A172 (cell line): ENCODE data around the gene CST8. TPM values are rescaled to one million over a fixed set of nuclear protein-coding genes. Genes with fewer than 3 reads are reported as not detected.
"Not testable (repeated sequence)": the region's sequence is repeated elsewhere in the genome, so short reads cannot be mapped to it uniquely, and the experiment has no call there.

Source experiments
- DNase-seq: peaks from one replicate; pipeline ENCODE4 v3.0.0-alpha.2; 2015; ENCODE audit warnings: low spot score
- total RNA-seq: library from RNA; depleted of rRNA; stranded (reverse); fragments of >200 nt; shearing (Covaris generic); gene quantifications from 2 replicates; pipeline ENCODE4 v1.2.3, GENCODE V29; 2014; rRNA removed

The CST8 gene
- not detected in 2 replicates for total RNA-seq

GRCh38 chr20:23490817-23491216 lies at the start of gene CST8:
Gene CST8, plus strand, starts transcription at chr20:23491117. Its CDS starts 551 bp downstream, at chr20:23491668.
- DNase-seq, result no peak

GRCh38 chr20:23441850-23442313 lies 49.0 kb upstream of the CST8 start:
- peak; percentile 71 for DNase-seq

- DNase-seq, result no peak
These were observed 48.5 kb upstream of the CST8 start for GRCh38 chr20:23442436-23442835.

- DNase-seq, result no peak
These were observed 46.1 kb upstream of the CST8 start for GRCh38 chr20:23444859-23445258.

GRCh38 chr20:23445596-23446217 lies 45.2 kb upstream of the CST8 start:
- peak; percentile 63 for DNase-seq

GRCh38 chr20:23446505-23446904 lies 44.4 kb upstream of the CST8 start:
- no peak for DNase-seq

GRCh38 chr20:23448167-23448566 lies 42.8 kb upstream of the CST8 start:
- DNase-seq, result no peak

- DNase-seq, result no peak
These were observed 41.5 kb upstream of the CST8 start for GRCh38 chr20:23449421-23449820.

GRCh38 chr20:23450877-23451276 lies 40.0 kb upstream of the CST8 start:
- DNase-seq, result no peak

- no peak for DNase-seq
These were observed 38.9 kb upstream of the CST8 start for GRCh38 chr20:23451956-23452487.

GRCh38 chr20:23452776-23453175 lies 38.1 kb upstream of the CST8 start, which contains the start of gene CST11:
Gene CST11, minus strand, starts transcription at chr20:23452876. Its CDS starts 65 bp downstream, at chr20:23452811.
- DNase-seq, result no peak

GRCh38 chr20:23453549-23454543 lies 37.1 kb upstream of the CST8 start:
- DNase-seq, result no peak

- no peak for DNase-seq
These were observed 36.1 kb upstream of the CST8 start for GRCh38 chr20:23454816-23455215.

- DNase-seq, result no peak
These were observed 35.3 kb upstream of the CST8 start for GRCh38 chr20:23455639-23456038.

- no peak for DNase-seq
These were observed 34.5 kb upstream of the CST8 start for GRCh38 chr20:23456409-23456808.

- no peak for DNase-seq
These were observed 34.0 kb upstream of the CST8 start for GRCh38 chr20:23456873-23457272.

GRCh38 chr20:23459461-23460150 lies 31.3 kb upstream of the CST8 start:
- DNase-seq, result no peak

- DNase-seq, result no peak
These were observed 29.7 kb upstream of the CST8 start for GRCh38 chr20:23461180-23461579.

- DNase-seq, result not testable (repeated sequence)
These were observed 24.0 kb upstream of the CST8 start for GRCh38 chr20:23466961-23467360.

GRCh38 chr20:23472306-23472705 lies 18.6 kb upstream of the CST8 start:
- not testable (repeated sequence) for DNase-seq

- DNase-seq, result not testable (repeated sequence)
These were observed 17.6 kb upstream of the CST8 start for GRCh38 chr20:23473293-23473692.

GRCh38 chr20:23475395-23475794 lies 15.5 kb upstream of the CST8 start:
- DNase-seq, result no peak
